ENCODE results near the gene RABL3. TPM values are rescaled to one million over a fixed set of nuclear protein-coding genes. Genes with fewer than 3 reads are reported as not detected.
"Not testable (repeated sequence)": the region's sequence is repeated elsewhere in the genome, so short reads cannot be mapped to it uniquely, and the experiment has no call there.

RABL3 gene
- total and polyA plus RNA-seq, 8 donors: 2.0 to 27.7 (median 9.4) TPM

- Histone ChIP-seq H3K4me3 (peak overlapping the region; percentile 75 to 93 (median 84)), H3K27ac (peak overlapping the region; percentile 93 to 98 (median 96)), H3K4me1 (peaks cover 14 to 31% (median 22%) of the 10 kb centered on the region in 4 donors), H3K9me3 (peaks cover 0 to 4% (median 0%) of the 10 kb centered on the region in 4 donors), H3K36me3 (peaks cover 0 to 6% (median 6%) of the 10 kb centered on the region in 4 donors), H3K27me3 (no peaks in the 10 kb centered on the region)
- DNase-seq: no peak
- intact Hi-C loops (cut with DNase I; ENCODE audit: low total_unique reads): no loop called here
- 0 to 1% (median 1%) methylated on average over 26 of the region's 26 CpGs for WGBS, 5 donors
- TF ChIP-seq CTCF (IDR thresholded peaks at IDR 0.05) (no peak), POLR2AphosphoS5 (IDR thresholded peaks at IDR 0.05) (no peak), POLR2A (IDR thresholded peaks at IDR 0.05) (no peak), EP300 (IDR thresholded peaks at IDR 0.05) (no peak)
Measured at GRCh38 chr3:120742849-120743365, 591 bp upstream of the RABL3 start.

DNA sequence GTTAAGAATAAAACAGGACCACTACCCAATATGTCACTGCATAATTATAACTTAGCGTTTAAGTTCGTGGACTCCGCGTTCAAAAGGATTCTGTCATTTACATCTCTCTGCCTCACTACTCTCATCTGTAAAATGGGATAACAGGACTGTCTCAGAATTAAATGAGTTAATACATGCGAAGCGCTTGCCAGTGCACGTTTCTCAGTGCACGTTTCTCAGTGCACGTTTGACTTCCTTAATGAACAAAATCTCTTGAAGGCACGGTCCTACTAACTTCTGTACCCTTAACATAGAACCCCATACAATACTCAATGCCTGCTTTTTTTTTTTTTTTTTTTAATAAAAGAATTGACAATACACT lies 499 bp downstream of the RABL3 start:
- peak overlapping the region; percentile 93 to 98 (median 96) for H3K27ac ChIP-seq
- no peaks in the 10 kb centered on the region for H3K27me3 ChIP-seq
- peak overlapping the region; percentile 75 to 93 (median 84) for H3K4me3 ChIP-seq
- peak in 1 of 2 donors; percentile 26 for DNase-seq
- 5 to 12% (median 9%) methylated on average over 10 of the region's 10 CpGs for WGBS, 5 donors
- peaks cover 0 to 13% (median 3%) of the 10 kb centered on the region in 4 donors for H3K9me3 ChIP-seq
- intact Hi-C loops (cut with DNase I; ENCODE audit: low total_unique reads): no loop called here
- H3K4me1 ChIP-seq: peaks cover 14 to 31% (median 22%) of the 10 kb centered on the region in 4 donors
- TF ChIP-seq POLR2AphosphoS5 (IDR thresholded peaks at IDR 0.05): no peak
- no peak for TF ChIP-seq EP300 (IDR thresholded peaks at IDR 0.05)
- TF ChIP-seq CTCF (IDR thresholded peaks at IDR 0.05): no peak
- TF ChIP-seq POLR2A (IDR thresholded peaks at IDR 0.05): no peak
- H3K36me3 ChIP-seq: peaks cover 0 to 16% (median 13%) of the 10 kb centered on the region in 4 donors

GRCh38 chr3:120741320-120741719 lies 996 bp downstream of the RABL3 start:
- H3K27me3 ChIP-seq: no peaks in the 10 kb centered on the region
- TF ChIP-seq EP300 (IDR thresholded peaks at IDR 0.05) (no peak), POLR2A (IDR thresholded peaks at IDR 0.05) (no peak), CTCF (IDR thresholded peaks at IDR 0.05) (no peak), POLR2AphosphoS5 (IDR thresholded peaks at IDR 0.05) (no peak)
- H3K4me3 ChIP-seq: peak overlapping the region; percentile 75 to 93 (median 84)
- peak in 1 of 2 donors; percentile 8 for DNase-seq
- H3K27ac ChIP-seq: peak overlapping the region in 3 of 5 donors; percentile 93 to 98 (median 96)
- peaks cover 14 to 31% (median 22%) of the 10 kb centered on the region in 4 donors for H3K4me1 ChIP-seq
- H3K36me3 ChIP-seq: peaks cover 0 to 16% (median 13%) of the 10 kb centered on the region in 4 donors
- intact Hi-C loops (cut with DNase I; ENCODE audit: low total_unique reads): no loop called here
- 64 to 72% (median 70%) methylated on average over 3 of the region's 3 CpGs for WGBS, 5 donors
- H3K9me3 ChIP-seq: peaks cover 0 to 13% (median 3%) of the 10 kb centered on the region in 4 donors

- 91 to 99% (median 96%) methylated on average over 7 to 8 of the region's 8 CpGs for WGBS, 5 donors
Measured at GRCh38 chr3:120738006-120738405, 4.3 kb downstream of the RABL3 start.

More at GRCh38 chr3:120738006-120738405, 4.3 kb downstream of the RABL3 start:
- intact Hi-C loops (cut with DNase I; ENCODE audit: low total_unique reads); DNase-seq; H3K27me3 ChIP-seq; H3K4me1 ChIP-seq; H3K27ac ChIP-seq; H3K4me3 ChIP-seq: not testable (repeated sequence)
- Histone ChIP-seq H3K9me3 (peaks cover 0 to 13% (median 3%) of the 10 kb centered on the region in 4 donors), H3K36me3 (peaks cover 0 to 16% (median 13%) of the 10 kb centered on the region in 4 donors)
